T-helper 17 cell (primary cell): Measurements from ENCODE around the gene VPS33B. TPM values are rescaled to one million over a fixed set of nuclear protein-coding genes. Genes with fewer than 3 reads are reported as not detected.
"Not testable (repeated sequence)": the region's sequence is repeated elsewhere in the genome, so short reads cannot be mapped to it uniquely, and the experiment has no call there.

ENCODE experiments used
- ATAC-seq: fragments of 150-1000 bp; cut with Tn5 transposase; 2 replicates; pipeline ENCODE4 v1.10.0; 2021; ENCODE audit warnings: mild to moderate bottlenecking, moderate library complexity
- DNase-seq, 3 donors: peaks; one replicate each; pipeline versions ENCODE4 v3.0.0 to v3.0.0-alpha.2; 2020 to 2021
- H3K9me3 ChIP-seq: one replicate; pipeline ENCODE4 v1.7.0; 2013; ENCODE audit warnings: low read length, mild to moderate bottlenecking; ENCODE audit not compliant: control insufficient read depth, poor library complexity, severe bottlenecking
- H3K27ac Mint-ChIP-seq: one replicate; pipeline ENCODE4 v1.8.0; 2022; ENCODE audit warnings: mild to moderate bottlenecking, moderate library complexity, mixed read lengths
- H3K27me3 Mint-ChIP-seq: one replicate; pipeline ENCODE4 v1.8.0; 2022; ENCODE audit warnings: mixed read lengths
- H3K36me3 Mint-ChIP-seq: one replicate; pipeline ENCODE4 v1.8.0; 2022; ENCODE audit warnings: low read depth, mixed read lengths
- H3K4me1 Mint-ChIP-seq: one replicate; pipeline ENCODE4 v1.8.0; 2022; ENCODE audit warnings: mild to moderate bottlenecking, mixed read lengths
- H3K4me3 Mint-ChIP-seq: one replicate; pipeline ENCODE4 v1.8.0; 2022; ENCODE audit warnings: mild to moderate bottlenecking, moderate library complexity, mixed read lengths
- total RNA-seq, 4 donors: library from RNA in 2 of 4; stranded (reverse) in 2 of 4; gene quantifications; one replicate each; pipeline ENCODE4 v1.2.3 and lab custom pipeline; 2022 to 2026

The VPS33B gene
- total RNA-seq, 2 donors from 2014 or later, result 19.2 to 23.6 TPM

- H3K4me1 Mint-ChIP-seq, result peaks cover 16% of the 10 kb centered on the region
- peaks cover 28% of the 10 kb centered on the region for H3K27me3 Mint-ChIP-seq
- ATAC-seq (peak; percentile 90), DNase-seq (peak in 2 of 3 donors; percentile 23 to 54)
- peaks cover 2% of the 10 kb centered on the region for H3K36me3 Mint-ChIP-seq
- no peaks in the 10 kb centered on the region for H3K9me3 ChIP-seq
- peak overlapping the region; percentile 9 for H3K4me3 Mint-ChIP-seq
- H3K27ac Mint-ChIP-seq, result no peak overlapping the region
Observed at GRCh38 chr15:91049378-91050127, 27.2 kb upstream of the VPS33B start.

- no peaks in the 10 kb centered on the region for H3K9me3 ChIP-seq
- peaks cover 14% of the 10 kb centered on the region for H3K4me1 Mint-ChIP-seq
- no peaks in the 10 kb centered on the region for H3K36me3 Mint-ChIP-seq
- DNase-seq, result no peak
- peaks cover 14% of the 10 kb centered on the region for H3K27me3 Mint-ChIP-seq
- H3K27ac Mint-ChIP-seq, result no peak overlapping the region
- peak overlapping the region; percentile 76 for H3K4me3 Mint-ChIP-seq
- no peak for ATAC-seq
Observed at GRCh38 chr15:91047545-91048199, 25.3 kb upstream of the VPS33B start.

GRCh38 chr15:91046056-91046455 is 23.7 kb upstream of the VPS33B start:
- not testable (repeated sequence) for H3K27me3 Mint-ChIP-seq, H3K36me3 Mint-ChIP-seq, ATAC-seq, DNase-seq, H3K9me3 ChIP-seq, H3K4me3 Mint-ChIP-seq, H3K27ac Mint-ChIP-seq
- peaks cover 14% of the 10 kb centered on the region for H3K4me1 Mint-ChIP-seq

GRCh38 chr15:91045065-91045464 is 22.7 kb upstream of the VPS33B start:
- Mint-ChIP-seq H3K4me1 (peaks cover 14% of the 10 kb centered on the region), H3K4me3 (no peak overlapping the region), H3K36me3 (no peaks in the 10 kb centered on the region), H3K27ac (no peak overlapping the region), H3K27me3 (no peaks in the 10 kb centered on the region)
- DNase-seq (no peak), ATAC-seq (no peak)
- H3K9me3 ChIP-seq, result no peaks in the 10 kb centered on the region

GRCh38 chr15:91043202-91043874 is 20.9 kb upstream of the VPS33B start:
- DNase-seq (no peak), ATAC-seq (no peak)
- no peak overlapping the region for H3K4me3 Mint-ChIP-seq
- no peaks in the 10 kb centered on the region for H3K36me3 Mint-ChIP-seq
- H3K9me3 ChIP-seq, result no peaks in the 10 kb centered on the region
- H3K4me1 Mint-ChIP-seq, result peaks cover 6% of the 10 kb centered on the region
- no peak overlapping the region for H3K27ac Mint-ChIP-seq
- no peaks in the 10 kb centered on the region for H3K27me3 Mint-ChIP-seq

- no peak for ATAC-seq
- Mint-ChIP-seq H3K27me3 (no peaks in the 10 kb centered on the region), H3K4me1 (no peaks in the 10 kb centered on the region)
Observed at GRCh38 chr15:91040856-91041255, 18.5 kb upstream of the VPS33B start.

GRCh38 chr15:91039996-91040395 is 17.6 kb upstream of the VPS33B start:
- Mint-ChIP-seq H3K4me3 (no peak overlapping the region), H3K27me3 (peaks cover 2% of the 10 kb centered on the region), H3K36me3 (no peaks in the 10 kb centered on the region), H3K27ac (no peak overlapping the region), H3K4me1 (no peaks in the 10 kb centered on the region)
- H3K9me3 ChIP-seq, result no peaks in the 10 kb centered on the region
- no peak for DNase-seq
- no peak for ATAC-seq

More at GRCh38 chr15:91040856-91041255, 18.5 kb upstream of the VPS33B start:
- H3K36me3 Mint-ChIP-seq, result no peaks in the 10 kb centered on the region
- H3K9me3 ChIP-seq, result no peaks in the 10 kb centered on the region
- no peak overlapping the region for H3K27ac Mint-ChIP-seq
- H3K4me3 Mint-ChIP-seq, result no peak overlapping the region
- DNase-seq, result no peak

GRCh38 chr15:91032919-91033803 is 10.8 kb upstream of the VPS33B start:
- ATAC-seq (peak; percentile 75), DNase-seq (peak; percentile 31 to 49 (median 34))
- no peaks in the 10 kb centered on the region for H3K9me3 ChIP-seq
- no peak overlapping the region for H3K4me3 Mint-ChIP-seq
- peaks cover 7% of the 10 kb centered on the region for H3K27me3 Mint-ChIP-seq
- H3K27ac Mint-ChIP-seq, result peak overlapping the region; percentile 57
- peaks cover 6% of the 10 kb centered on the region for H3K4me1 Mint-ChIP-seq
- H3K36me3 Mint-ChIP-seq, result no peaks in the 10 kb centered on the region

- no peak for ATAC-seq
- no peak for DNase-seq
- Mint-ChIP-seq H3K36me3 (no peaks in the 10 kb centered on the region), H3K4me1 (peaks cover 6% of the 10 kb centered on the region), H3K4me3 (no peak overlapping the region), H3K27me3 (peaks cover 7% of the 10 kb centered on the region), H3K27ac (no peak overlapping the region)
- no peaks in the 10 kb centered on the region for H3K9me3 ChIP-seq
Observed at GRCh38 chr15:91031796-91032195, 9.4 kb upstream of the VPS33B start.

- DNase-seq (no peak), ATAC-seq (no peak)
- no peaks in the 10 kb centered on the region for H3K9me3 ChIP-seq
- H3K27me3 Mint-ChIP-seq, result no peaks in the 10 kb centered on the region
- peaks cover 6% of the 10 kb centered on the region for H3K4me1 Mint-ChIP-seq
- H3K4me3 Mint-ChIP-seq, result no peak overlapping the region
- no peaks in the 10 kb centered on the region for H3K36me3 Mint-ChIP-seq
- no peak overlapping the region for H3K27ac Mint-ChIP-seq
Observed at GRCh38 chr15:91027677-91028076, 5.3 kb upstream of the VPS33B start.

GRCh38 chr15:91023720-91024119 is 1.3 kb upstream of the VPS33B start:
- H3K27ac Mint-ChIP-seq, result peak overlapping the region; percentile 94
- no peaks in the 10 kb centered on the region for H3K27me3 Mint-ChIP-seq
- no peaks in the 10 kb centered on the region for H3K9me3 ChIP-seq
- peaks cover 24% of the 10 kb centered on the region for H3K4me1 Mint-ChIP-seq
- ATAC-seq, result no peak
- H3K4me3 Mint-ChIP-seq, result no peak overlapping the region
- DNase-seq, result no peak
- H3K36me3 Mint-ChIP-seq, result no peaks in the 10 kb centered on the region

GRCh38 chr15:91022832-91023129 is 387 bp upstream of the VPS33B start:
- no peaks in the 10 kb centered on the region for H3K36me3 Mint-ChIP-seq
- peak; percentile 66 for ATAC-seq
- no peaks in the 10 kb centered on the region for H3K27me3 Mint-ChIP-seq
- peak overlapping the region; percentile 96 for H3K4me3 Mint-ChIP-seq
- H3K27ac Mint-ChIP-seq, result peak overlapping the region; percentile 94
- H3K9me3 ChIP-seq, result no peaks in the 10 kb centered on the region
- H3K4me1 Mint-ChIP-seq, result peaks cover 33% of the 10 kb centered on the region
- DNase-seq, result no peak
